Measurements from ENCODE around the gene KDM6A. TPM values are rescaled to one million over a fixed set of nuclear protein-coding genes. Genes with fewer than 3 reads are reported as not detected.
A peak's percentile ranks its signal among the peaks of the same experiment; 100 is the strongest.

KDM6A gene
- total and polyA plus RNA-seq, 2 experiments from 2014 or later: 52.6 to 80.7 TPM

GRCh38 chrX:45006002-45006800 lies 133.2 kb downstream of the KDM6A start:
- H3K36me3 ChIP-seq: no peaks in the 10 kb centered on the region
- no peak overlapping the region for H3K4me3 ChIP-seq
- no peak for DNase-seq (ENCODE audit: low read depth in 1 of 2, low spot score in 1 of 2)
- no peak for TF ChIP-seq CTCF (IDR thresholded peaks at IDR 0.05; ENCODE audit: low read depth, low read length)
- H3K27ac ChIP-seq: no peak overlapping the region
- H3K27me3 ChIP-seq: no peaks in the 10 kb centered on the region
- H3K4me1 ChIP-seq (ENCODE audit: low read depth): peaks cover 7% of the 10 kb centered on the region
- H3K9me3 ChIP-seq (ENCODE audit: low read depth): no peaks in the 10 kb centered on the region

DNA sequence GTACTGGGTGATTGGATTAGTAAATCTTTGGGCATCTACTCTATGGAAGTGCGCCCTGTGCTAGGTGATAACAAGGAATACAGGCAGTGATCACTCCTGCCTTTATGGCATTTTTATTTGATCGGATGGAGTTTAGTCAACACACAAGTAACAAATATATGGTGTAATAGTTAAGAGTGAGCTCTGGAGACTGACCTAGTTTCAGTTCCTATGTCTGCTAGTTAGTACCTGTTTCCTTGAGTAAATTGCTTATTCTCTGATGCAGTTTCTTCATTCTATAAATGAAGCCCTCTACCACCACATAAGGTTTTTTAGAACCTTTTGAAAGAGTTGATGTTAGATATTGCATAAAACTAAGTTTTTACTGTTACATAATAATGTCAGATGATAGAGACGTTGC lies 134.6 kb downstream of the KDM6A start:
- no peaks in the 10 kb centered on the region for H3K27me3 ChIP-seq
- no peak for TF ChIP-seq CTCF (IDR thresholded peaks at IDR 0.05; ENCODE audit: low read depth, low read length)
- DNase-seq (ENCODE audit: low read depth in 1 of 2, low spot score in 1 of 2): no peak
- no peak overlapping the region for H3K4me3 ChIP-seq
- peaks cover 7% of the 10 kb centered on the region for H3K4me1 ChIP-seq (ENCODE audit: low read depth)
- no peaks in the 10 kb centered on the region for H3K36me3 ChIP-seq
- H3K27ac ChIP-seq: no peak overlapping the region
- no peaks in the 10 kb centered on the region for H3K9me3 ChIP-seq (ENCODE audit: low read depth)

GRCh38 chrX:45009371-45010000 lies 136.5 kb downstream of the KDM6A start:
- H3K27me3 ChIP-seq: no peaks in the 10 kb centered on the region
- H3K27ac ChIP-seq: peak overlapping the region; percentile 13
- no peaks in the 10 kb centered on the region for H3K36me3 ChIP-seq
- no peak for TF ChIP-seq CTCF (IDR thresholded peaks at IDR 0.05; ENCODE audit: low read depth, low read length)
- DNase-seq (ENCODE audit: low read depth in 1 of 2, low spot score in 1 of 2): no peak
- H3K9me3 ChIP-seq (ENCODE audit: low read depth): no peaks in the 10 kb centered on the region
- peaks cover 10% of the 10 kb centered on the region for H3K4me1 ChIP-seq (ENCODE audit: low read depth)
- no peak overlapping the region for H3K4me3 ChIP-seq

GRCh38 chrX:45011131-45011530 lies 138.1 kb downstream of the KDM6A start:
- no peak overlapping the region for H3K27ac ChIP-seq
- H3K9me3 ChIP-seq (ENCODE audit: low read depth): no peaks in the 10 kb centered on the region
- peak in 1 of 2 donors; percentile 20 for DNase-seq (ENCODE audit: low read depth in 1 of 2, low spot score in 1 of 2)
- no peak for TF ChIP-seq CTCF (IDR thresholded peaks at IDR 0.05; ENCODE audit: low read depth, low read length)
- H3K27me3 ChIP-seq: no peaks in the 10 kb centered on the region
- H3K36me3 ChIP-seq: no peaks in the 10 kb centered on the region
- no peak overlapping the region for H3K4me3 ChIP-seq
- H3K4me1 ChIP-seq (ENCODE audit: low read depth): peaks cover 10% of the 10 kb centered on the region

DNA sequence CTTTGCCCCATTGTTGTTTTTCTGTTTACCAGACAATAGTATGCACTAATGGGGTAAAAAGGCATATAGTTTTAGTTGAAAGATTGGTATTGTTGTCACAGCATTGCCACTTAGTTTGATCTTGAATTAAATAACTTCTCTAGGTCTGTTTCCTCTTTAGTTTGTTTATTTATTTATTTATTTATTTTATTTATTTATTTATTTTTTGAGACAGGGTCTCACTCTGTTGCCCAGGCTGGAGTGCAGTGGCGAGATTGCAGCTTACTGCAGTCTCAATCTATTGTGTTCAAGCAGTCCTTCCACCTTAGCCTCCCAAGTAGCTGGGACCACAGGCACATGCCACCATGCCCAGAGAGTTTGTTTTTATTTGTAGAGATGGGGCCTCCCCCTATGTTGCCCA lies 138.6 kb downstream of the KDM6A start:
- no peak overlapping the region for H3K27ac ChIP-seq

More for the DNA sequence above, 138.6 kb downstream of the KDM6A start:
- Histone ChIP-seq H3K27me3 (no peaks in the 10 kb centered on the region), H3K4me3 (no peak overlapping the region), H3K4me1 (ENCODE audit: low read depth) (peaks cover 10% of the 10 kb centered on the region), H3K9me3 (ENCODE audit: low read depth) (no peaks in the 10 kb centered on the region), H3K36me3 (no peaks in the 10 kb centered on the region)
- no peak for DNase-seq (ENCODE audit: low read depth in 1 of 2, low spot score in 1 of 2)
- TF ChIP-seq CTCF (IDR thresholded peaks at IDR 0.05; ENCODE audit: low read depth, low read length): no peak

All from cardiac muscle cell (in vitro differentiated cells and primary cell).